Measurements from ENCODE around the gene ZNF414. TPM values are rescaled to one million over a fixed set of nuclear protein-coding genes. Genes with fewer than 3 reads are reported as not detected.
A peak's percentile ranks its signal among the peaks of the same experiment; 100 is the strongest.

Gene ZNF414
- total and polyA plus RNA-seq, 2 experiments from 2014 or later, result 27.4 to 45.0 TPM

GRCh38 chr19:8469613-8470368, 44.2 kb downstream of the ZNF414 start:
- Histone ChIP-seq H3K4me3 (no peak overlapping the region), H3K9me2 (ENCODE audit: insufficient read depth) (no peaks in the 10 kb centered on the region), H2AFZ (no peak overlapping the region), H3K27me3 (ENCODE audit: insufficient read depth) (no peaks in the 10 kb centered on the region), H3K4me2 (no peak overlapping the region), H3F3A (replicated peaks; ENCODE audit: low read depth) (peaks cover 80% of the 10 kb centered on the region), H3K4me1 (ENCODE audit: insufficient read depth) (no peaks in the 10 kb centered on the region), H3K36me3 (ENCODE audit: insufficient read depth) (peaks cover 95% of the 10 kb centered on the region), H3K79me2 (replicated peaks; ENCODE audit: insufficient read depth) (peaks cover 100% of the 10 kb centered on the region), H4K20me1 (replicated peaks; ENCODE audit: insufficient read depth) (peaks cover 80% of the 10 kb centered on the region), H3K27ac (ENCODE audit: low read depth) (peak overlapping the region; percentile 74; the same call in 1 of the 2 replicates)
- Mint-ChIP-seq H3K4me3 (no peak overlapping the region; the same call in 2 of the 3 replicates), H3K4me1 (no peaks in the 10 kb centered on the region), H3K36me3 (ENCODE audit: low read depth) (peaks cover 99% of the 10 kb centered on the region), H3K27me3 (ENCODE audit: insufficient read depth, low read depth, poor library complexity) (peaks cover 17% of the 10 kb centered on the region), H3K27ac (peak overlapping the region; percentile 65; the same call in 1 of the 2 replicates), H3K9me3 (no peaks in the 10 kb centered on the region; the same call in 2 of the 3 replicates)
- no peak for TF ChIP-seq STAT1 (IDR thresholded peaks at IDR 0.05; ENCODE audit: unreplicated experiment)
- TF ChIP-seq ZNF331 (CRISPR knock-in tag; IDR thresholded peaks at IDR 0.05; ENCODE audit: low read depth), result no peak
- TF ChIP-seq EZH2 (IDR thresholded peaks at IDR 0.05; ENCODE audit: low read depth, unreplicated experiment), result no peak
- TF ChIP-seq, protein P1, sequence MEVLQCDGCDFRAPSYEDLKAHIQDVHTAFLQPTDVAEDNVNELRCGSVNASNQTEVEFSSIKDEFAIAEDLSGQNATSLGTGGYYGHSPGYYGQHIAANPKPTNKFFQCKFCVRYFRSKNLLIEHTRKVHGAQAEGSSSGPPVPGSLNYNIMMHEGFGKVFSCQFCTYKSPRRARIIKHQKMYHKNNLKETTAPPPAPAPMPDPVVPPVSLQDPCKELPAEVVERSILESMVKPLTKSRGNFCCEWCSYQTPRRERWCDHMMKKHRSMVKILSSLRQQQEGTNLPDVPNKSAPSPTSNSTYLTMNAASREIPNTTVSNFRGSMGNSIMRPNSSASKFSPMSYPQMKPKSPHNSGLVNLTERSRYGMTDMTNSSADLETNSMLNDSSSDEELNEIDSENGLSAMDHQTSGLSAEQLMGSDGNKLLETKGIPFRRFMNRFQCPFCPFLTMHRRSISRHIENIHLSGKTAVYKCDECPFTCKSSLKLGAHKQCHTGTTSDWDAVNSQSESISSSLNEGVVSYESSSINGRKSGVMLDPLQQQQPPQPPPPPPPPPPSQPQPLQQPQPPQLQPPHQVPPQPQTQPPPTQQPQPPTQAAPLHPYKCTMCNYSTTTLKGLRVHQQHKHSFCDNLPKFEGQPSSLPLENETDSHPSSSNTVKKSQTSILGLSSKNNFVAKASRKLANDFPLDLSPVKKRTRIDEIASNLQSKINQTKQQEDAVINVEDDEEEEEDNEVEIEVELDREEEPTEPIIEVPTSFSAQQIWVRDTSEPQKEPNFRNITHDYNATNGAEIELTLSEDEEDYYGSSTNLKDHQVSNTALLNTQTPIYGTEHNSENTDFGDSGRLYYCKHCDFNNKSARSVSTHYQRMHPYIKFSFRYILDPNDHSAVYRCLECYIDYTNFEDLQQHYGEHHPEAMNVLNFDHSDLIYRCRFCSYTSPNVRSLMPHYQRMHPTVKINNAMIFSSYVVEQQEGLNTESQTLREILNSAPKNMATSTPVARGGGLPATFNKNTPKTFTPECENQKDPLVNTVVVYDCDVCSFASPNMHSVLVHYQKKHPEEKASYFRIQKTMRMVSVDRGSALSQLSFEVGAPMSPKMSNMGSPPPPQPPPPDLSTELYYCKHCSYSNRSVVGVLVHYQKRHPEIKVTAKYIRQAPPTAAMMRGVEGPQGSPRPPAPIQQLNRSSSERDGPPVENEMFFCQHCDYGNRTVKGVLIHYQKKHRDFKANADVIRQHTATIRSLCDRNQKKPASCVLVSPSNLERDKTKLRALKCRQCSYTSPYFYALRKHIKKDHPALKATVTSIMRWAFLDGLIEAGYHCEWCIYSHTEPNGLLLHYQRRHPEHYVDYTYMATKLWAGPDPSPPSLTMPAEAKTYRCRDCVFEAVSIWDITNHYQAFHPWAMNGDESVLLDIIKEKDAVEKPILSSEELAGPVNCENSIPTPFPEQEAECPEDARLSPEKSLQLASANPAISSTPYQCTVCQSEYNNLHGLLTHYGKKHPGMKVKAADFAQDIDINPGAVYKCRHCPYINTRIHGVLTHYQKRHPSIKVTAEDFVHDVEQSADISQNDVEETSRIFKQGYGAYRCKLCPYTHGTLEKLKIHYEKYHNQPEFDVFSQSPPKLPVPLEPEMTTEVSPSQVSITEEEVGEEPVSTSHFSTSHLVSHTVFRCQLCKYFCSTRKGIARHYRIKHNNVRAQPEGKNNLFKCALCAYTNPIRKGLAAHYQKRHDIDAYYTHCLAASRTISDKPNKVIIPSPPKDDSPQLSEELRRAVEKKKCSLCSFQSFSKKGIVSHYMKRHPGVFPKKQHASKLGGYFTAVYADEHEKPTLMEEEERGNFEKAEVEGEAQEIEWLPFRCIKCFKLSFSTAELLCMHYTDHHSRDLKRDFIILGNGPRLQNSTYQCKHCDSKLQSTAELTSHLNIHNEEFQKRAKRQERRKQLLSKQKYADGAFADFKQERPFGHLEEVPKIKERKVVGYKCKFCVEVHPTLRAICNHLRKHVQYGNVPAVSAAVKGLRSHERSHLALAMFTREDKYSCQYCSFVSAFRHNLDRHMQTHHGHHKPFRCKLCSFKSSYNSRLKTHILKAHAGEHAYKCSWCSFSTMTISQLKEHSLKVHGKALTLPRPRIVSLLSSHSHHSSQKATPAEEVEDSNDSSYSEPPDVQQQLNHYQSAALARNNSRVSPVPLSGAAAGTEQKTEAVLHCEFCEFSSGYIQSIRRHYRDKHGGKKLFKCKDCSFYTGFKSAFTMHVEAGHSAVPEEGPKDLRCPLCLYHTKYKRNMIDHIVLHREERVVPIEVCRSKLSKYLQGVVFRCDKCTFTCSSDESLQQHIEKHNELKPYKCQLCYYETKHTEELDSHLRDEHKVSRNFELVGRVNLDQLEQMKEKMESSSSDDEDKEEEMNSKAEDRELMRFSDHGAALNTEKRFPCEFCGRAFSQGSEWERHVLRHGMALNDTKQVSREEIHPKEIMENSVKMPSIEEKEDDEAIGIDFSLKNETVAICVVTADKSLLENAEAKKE (CRISPR knock-in tag; IDR thresholded peaks at IDR 0.05), result no peak
- TF ChIP-seq POLR2AphosphoS5 (IDR thresholded peaks at IDR 0.05; ENCODE audit: low read depth), result peak; percentile 0; the same call in 1 of the 2 replicates
- no peak for TF ChIP-seq NANOG (IDR thresholded peaks at IDR 0.05; ENCODE audit: borderline replicate concordance)
- ATAC-seq (no peak), DNase-seq (ENCODE audit: low spot score) (no peak)
